GM21367 (cell line): Measurements from ENCODE around the gene CNIH3.
"Not testable (repeated sequence)": the region's sequence is repeated elsewhere in the genome, so short reads cannot be mapped to it uniquely, and the experiment has no call there.

Experiments
- ATAC-seq: cut with Tn5 transposase; IDR thresholded peaks from one replicate; pipeline ENCODE4 v1.9.1; 2021; ENCODE audit not compliant: unreplicated experiment

The CNIH3 gene

DNA sequence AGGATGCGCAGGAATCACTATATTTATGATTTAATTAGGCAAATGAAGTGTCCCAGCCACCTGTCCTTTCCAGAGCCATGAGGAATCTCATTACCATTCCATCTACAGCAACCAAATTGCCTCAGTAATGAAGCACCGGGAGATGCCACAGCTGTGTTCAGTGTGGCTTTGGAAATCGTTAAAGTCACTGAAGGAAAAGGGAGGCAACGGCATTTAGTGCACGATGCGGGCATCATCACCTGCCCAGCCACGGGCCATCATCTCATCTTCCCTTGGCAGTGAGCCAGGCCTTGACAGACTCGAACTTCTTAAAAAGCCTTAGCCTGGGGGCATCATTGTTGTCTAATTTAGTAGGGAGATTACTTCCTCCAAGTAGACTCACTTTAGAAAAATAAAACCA, 67.8 kb downstream of the CNIH3 start:
- ATAC-seq, result no peak

DNA sequence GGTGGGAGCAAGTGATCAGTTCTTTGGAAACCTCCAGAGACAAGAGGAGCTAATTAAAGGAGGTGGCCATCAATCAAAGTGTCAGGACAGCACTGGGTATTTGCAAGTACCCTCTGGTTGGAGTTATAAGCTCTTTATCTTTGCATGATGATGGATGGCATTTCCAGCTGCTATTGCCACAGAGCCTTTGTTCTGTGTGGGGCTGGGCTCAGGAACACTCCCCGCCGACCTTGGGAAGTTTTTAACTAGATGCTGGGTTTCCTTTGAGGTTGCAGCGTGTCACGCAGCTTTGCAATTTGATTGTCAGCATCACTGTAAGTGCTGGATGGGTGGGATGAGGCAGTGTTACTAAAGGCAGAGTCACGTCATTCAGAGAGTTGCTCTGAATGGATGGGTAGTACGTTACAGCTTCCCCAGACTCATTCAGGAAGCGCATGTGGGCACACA, 68.9 kb downstream of the CNIH3 start:
- no peak for ATAC-seq

DNA sequence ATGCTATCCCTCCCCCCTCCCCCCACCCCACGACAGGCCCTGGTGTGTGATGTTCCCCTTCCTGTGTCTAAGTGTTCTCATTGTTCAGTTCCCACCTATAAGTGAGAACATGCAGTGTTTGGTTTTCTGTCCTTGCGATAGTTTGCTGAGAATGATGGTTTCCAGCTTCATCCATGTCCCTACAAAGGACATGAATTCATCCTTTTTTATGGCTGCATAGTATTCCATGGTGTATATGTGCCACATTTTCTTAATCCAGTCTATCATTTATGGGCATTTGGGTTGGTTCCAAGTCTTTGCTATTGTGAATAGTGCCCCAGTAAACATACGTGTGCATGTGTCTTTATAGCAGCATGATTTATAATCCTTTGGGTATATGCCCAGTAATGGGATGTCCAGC, 70.0 kb downstream of the CNIH3 start:
- ATAC-seq, result not testable (repeated sequence)

DNA sequence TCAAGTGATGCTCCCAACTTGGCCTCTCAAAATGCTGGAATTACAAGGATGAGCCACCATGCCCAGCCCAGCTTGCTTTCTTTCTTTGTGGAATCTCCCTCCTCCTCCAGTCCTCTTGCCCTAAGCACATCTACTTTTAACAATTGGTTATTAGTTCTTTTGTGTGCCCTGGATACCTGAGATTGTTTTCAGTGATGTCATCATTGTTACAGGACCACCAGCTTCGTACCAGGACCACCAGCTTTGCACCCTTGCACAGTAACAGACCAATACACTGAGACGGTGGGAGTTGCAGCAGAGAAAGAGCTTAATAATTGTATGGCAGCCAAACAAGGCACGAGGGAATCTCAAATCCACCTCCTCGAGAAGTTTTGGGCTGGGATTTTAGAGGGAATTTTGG, 71.3 kb downstream of the CNIH3 start:
- ATAC-seq, result no peak

DNA sequence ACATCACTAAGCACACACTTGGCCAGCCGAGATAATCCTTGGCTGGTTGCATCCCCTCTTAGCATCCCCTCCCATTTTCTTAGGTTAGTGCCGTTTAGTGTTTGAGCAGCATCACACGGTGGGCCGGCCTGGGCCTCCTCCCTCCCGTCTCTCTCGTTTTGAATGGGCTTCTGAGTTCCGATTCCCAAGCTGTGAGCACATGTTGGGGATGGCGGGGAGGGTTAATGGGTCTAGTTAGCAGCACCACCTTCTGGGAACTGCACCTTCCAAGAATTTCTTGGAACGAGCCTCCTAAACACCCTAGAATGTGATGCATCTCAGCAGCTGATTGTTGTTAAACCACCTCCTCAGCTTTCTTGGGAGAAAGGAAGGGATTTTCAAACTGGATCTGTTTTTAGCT, 73.3 kb downstream of the CNIH3 start:
- ATAC-seq, result no peak

DNA sequence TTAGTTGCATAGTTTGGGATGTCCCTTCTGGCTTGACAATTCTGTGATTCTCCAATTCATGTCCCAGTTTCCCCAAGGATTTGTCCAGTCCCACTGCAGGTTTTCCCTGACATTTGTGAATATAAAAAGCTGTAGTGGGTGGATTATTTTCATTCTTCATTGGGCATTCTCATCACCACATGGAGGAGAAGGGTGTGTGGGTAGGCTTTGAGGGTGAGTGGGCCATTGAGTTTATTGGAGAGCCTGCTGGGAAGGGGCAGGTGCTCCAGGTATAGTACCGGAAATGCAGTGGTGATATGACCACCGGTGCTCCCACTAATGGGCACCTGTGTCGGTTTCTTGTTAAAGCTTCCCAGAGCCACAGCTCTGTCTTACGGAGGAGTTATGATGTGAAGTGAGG, 74.5 kb downstream of the CNIH3 start:
- no peak for ATAC-seq

DNA sequence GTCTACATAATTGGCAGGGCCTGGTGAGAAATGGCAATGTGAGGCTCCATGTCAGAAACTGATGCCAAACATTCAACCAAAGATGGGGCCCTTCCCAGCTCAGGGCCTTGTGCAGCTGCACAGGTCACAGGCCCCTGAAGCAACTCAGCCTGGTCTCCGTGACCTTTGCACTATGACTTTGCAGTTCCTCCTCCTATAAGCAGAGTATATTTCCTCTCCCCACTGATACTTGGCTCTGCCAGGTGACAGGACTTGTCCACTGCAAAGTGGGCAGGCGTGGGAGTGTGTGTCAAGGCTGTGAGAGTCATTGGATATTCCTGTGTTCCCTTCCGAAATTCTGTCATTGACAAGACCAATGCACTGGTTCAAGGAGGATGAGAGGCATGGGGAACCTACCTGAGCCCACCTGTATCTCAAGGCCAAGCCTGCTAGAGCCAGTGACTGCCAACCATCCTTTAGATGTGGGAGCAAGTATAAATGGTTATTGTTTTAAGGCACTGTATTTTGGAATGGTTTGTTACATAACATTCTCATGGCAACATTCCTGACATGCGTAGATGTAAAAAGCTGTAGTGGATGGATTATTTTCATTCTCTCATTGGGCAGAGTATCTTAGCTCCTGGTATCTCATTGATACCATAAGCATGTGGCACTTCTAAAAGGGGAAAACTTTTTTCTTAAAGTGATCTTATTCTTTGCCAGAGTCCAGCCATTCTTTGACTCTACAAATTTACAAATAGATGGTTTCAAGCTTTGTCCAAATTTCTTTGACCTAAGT, 75.2 kb downstream of the CNIH3 start:
- no peak for ATAC-seq

DNA sequence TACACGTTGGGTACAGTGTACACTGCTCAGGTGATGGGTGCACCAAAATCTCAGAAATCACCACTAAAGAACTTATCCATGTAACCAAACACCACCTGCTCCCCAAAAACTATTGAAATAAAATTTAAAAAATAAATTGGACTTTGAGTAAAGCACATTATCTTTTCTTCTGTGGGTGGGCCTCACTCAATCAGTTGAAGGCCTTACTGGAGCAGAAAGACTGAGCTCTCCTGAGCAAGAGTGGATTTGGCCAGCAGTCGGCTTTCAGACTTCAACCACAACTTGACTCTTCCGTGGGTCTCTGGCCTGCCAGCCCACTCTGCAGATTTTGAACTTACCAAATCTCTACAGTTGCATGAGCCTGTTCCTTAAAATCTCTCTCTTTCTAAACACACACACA, 78.9 kb downstream of the CNIH3 start:
- no peak for ATAC-seq

DNA sequence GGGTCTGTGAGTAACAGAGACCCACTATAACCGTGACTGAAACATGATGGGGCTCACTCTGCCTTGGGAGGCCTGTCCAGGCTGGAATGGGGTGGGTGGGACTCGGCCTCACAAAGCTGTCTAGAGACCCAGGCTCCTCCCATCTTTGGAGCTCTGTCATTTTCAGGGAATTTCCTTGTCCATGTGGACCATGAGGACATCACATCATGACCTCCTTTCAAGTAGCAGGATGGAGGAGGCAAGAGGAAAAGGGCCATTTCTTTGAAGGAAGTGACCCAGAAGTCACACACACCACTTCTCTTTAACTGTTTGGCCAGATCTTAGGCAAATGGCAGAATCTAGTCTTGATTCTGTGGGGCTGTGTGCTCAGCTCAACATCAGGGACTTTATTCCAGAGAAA, 79.9 kb downstream of the CNIH3 start:
- no peak for ATAC-seq

DNA sequence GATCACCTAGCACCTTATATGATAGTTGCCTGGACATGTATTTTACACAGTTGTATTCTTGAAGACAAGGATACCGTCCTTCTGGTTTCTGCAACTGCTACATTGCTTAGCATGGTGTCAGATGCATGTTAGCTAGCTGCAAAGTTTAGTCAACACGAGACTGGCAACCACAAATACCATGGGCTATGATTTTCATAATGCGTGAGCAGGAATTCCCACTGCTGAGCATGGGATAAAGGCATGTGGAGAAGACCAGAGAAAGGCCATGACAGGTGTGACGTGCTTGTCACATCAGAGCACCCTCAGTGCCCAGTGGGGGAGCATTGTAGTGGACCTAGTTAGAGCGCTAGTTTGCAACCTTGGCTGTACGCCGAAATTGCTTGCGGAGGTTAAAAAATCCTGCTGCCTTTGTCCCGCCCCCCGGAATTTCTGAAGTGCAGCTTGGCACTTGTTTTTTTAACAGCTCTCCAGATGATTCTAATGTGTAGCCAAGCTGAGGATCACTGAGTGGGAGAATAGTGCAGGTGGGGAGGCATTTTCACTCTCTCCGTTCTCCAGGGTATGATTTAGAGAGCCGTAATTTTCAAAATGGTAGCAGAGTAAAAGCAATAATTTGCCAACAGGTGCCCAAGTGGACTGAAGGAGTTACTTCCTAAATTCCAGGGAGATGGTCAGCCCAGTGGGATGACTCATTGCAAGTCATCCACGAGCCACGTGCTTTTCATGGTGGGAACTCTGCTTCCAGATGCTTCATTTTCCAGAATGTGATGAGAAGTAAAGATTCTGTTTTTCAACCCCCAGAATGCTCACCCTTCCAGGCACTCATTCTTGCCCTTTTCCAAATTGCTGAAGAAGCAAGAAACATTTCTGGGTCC, 81.0 kb downstream of the CNIH3 start:
- ATAC-seq, result no peak

DNA sequence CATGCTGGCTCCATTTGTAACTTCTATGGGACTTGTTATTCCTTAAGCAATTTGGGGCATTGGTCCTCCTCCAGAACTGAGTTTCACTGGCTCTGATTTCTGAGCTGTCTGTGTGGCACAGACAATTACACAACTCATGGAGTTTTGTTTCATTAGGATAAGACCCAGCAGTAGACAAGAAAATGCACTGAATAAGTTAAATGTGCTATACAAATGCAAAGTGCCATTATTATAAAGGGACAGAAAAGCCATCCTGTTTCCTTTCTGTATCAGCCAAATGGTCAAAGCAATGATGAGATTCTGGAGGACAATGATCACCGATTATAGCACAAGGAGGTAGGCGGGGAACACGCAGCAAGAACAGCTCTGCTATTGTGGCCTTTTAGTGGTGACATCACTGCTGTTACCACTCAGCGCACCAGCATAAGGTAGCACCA, 81.9 kb downstream of the CNIH3 start:
- ATAC-seq, result no peak

DNA sequence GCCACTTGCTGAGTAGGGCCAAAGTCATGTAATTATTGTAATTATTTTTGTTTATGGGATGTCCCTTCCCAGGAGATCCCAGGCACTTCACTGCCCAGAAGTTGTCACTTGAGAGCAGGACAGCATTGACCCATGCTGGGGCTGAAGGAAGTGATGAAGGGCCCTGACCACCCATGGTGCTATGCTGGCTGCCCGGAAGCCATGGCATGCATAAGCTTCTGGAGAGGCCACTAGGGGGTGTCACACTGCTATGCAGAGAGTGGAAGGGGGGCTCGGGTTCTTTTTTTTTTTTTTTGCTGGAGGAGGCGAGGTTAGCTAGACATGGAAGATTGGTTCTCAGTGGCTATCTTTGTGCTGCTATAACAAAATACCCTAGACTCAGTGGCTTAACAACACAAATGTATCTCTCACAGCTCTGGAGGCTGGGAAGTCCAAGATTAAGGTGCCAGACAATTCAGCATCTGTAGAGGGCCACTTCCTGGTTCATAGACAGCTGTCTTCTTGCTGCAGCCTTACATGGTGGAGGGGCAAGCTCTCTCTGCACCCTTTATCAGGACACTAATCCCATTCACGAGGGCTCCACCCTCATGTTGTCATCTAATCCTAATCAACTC, 84.9 kb downstream of the CNIH3 start:
- peak; percentile 84 for ATAC-seq

DNA sequence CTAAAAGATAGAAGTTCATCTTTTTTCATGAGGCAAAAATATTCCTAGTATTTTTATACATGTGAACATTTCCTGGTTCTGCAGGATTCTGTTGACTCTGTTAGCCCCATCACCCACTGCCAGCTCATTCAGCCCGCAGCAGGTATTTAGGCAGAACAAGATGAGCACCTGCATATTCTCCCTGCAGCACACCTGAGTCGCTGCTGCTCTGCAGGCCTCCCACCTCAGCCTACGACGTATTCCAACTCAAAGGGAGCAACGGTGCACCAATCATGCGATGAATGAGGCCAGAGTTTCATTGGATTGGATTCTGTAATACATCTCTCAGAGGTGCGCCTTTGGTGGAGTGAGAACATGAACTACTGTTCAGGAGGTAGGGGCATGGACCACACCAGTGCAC, 87.6 kb downstream of the CNIH3 start:
- no peak for ATAC-seq

DNA sequence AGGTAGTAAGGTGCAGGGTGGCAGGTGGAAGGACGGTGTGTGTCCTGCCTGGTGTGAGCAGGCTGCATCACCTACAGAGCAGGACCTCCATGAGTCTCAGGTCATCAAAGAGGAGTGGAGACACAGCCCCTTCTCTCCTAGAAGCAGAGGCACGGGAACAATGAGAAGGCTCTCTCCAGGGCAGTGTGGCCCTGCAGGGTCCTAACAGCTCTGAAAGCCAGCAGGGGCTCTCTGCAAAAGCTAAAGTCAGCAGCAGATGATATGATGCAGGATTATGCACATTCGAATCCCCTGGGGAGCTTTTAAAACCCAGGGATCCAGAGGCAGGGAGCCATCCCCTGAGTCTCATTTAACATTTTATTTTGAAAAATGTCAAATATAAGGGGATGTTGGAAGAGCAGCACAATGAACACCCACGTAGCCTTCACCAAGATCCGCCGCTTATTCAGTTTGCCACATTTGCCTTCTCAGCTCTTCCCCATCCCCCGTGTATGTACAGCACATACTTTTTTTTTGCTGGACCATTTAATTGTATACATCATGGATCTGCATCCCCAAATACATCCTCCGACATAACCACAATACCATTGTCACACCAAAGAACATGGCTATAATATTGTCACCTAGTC, 88.1 kb downstream of the CNIH3 start:
- no peak for ATAC-seq

DNA sequence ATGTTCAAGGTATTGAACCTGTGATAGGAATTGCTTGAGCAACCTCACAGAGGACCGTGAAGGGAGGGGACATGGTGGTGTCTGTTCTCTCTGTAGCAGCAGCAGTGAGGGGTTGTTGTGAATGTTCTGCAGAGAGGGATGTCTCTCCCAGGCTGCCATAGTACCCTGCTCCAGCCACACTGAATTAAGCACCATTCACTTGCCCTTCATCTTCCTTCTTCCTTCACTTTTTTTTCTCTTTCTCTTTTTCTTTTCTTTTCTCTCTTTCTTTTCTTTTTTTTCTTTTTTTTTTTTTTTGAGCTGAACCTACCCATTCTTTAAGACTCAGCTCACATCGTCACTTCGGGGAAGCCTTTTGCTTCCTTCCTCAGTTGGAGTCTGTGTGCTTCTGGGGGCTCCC, 89.5 kb downstream of the CNIH3 start:
- no peak for ATAC-seq

DNA sequence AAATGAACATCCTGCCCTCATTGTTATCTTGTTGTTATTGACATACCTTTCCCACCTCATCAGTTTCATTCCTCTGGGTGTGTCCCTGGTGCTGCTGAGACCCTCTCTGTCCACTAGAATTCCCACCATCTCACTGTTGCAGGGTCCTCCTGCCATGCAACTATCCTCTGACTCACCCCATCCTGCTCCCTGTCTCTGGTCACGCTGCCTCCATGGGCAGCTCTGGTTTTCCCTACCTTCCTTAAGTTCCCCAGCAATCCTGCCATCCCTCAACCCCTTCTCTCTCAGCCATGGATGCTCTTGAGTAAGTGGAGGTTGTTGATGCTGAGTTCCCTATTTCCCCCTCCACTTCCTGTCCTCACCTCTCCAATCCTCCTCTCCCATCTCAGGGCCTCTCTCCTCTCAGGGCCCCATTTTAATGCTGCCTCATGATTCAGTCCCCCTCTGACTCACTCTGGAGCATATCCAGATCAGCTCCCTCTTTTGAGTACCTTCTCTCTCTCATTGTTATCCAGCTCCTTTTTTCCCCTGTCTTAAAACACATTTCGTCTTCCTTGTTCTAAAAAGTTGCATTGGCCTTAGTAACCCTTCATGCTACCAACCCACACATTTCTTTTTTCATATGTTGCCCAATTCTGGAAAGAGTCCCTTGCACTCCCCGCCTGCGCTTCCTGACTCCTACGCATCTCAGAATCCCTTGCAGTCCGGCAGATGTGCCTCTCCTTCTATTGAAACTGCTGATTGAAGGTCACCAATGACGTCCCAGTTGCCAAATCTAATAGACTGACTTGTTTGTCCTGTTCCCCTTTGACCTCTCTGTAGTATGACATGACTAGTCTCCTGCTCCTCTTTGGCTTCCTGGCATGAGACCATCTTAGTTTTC, 92.0 kb downstream of the CNIH3 start:
- no peak for ATAC-seq

DNA sequence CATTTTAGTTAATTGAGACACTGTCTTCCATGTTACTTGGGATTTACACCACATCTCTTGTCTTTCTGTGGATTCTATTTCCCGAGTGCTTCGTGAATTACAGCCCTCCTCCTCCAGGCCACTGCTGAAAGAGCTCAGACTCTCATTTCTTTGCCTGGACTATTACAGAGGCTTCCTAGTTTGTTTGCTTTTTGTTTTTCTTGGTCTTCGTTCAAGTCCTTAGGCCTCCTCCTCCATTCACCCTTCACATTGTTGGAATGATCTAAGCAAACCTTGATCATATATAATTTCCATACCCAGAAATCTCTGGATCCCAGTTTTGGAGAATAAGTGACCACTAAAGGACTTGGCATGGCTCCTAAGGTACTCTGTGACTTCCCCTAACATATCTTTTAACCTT, 94.1 kb downstream of the CNIH3 start:
- ATAC-seq, result no peak

DNA sequence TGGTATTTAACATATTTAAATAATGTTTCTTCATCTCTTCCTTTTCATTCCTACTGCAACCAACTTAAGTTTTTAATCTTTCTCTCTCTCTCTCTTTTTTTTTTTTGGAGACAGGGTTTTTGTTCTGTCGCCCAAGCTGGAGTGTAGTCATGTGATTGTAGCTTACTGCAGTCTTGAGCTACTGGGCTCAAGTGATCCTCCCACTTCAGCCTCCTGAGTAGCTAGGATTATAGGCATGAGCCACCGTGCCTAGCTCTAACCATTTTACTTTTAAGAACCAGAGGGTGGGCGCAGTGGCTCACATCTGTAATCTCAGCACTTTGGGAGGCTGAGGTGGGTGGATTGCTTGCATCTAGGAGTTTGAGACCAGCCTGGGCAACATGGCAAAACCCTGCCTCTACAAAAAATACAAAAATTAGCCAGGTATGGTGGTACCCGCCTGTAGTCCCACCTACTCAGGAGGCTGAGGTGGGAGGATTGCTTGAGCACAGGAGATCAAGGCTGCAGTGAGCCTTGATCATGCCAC, 95.2 kb downstream of the CNIH3 start:
- ATAC-seq, result not testable (repeated sequence)

DNA sequence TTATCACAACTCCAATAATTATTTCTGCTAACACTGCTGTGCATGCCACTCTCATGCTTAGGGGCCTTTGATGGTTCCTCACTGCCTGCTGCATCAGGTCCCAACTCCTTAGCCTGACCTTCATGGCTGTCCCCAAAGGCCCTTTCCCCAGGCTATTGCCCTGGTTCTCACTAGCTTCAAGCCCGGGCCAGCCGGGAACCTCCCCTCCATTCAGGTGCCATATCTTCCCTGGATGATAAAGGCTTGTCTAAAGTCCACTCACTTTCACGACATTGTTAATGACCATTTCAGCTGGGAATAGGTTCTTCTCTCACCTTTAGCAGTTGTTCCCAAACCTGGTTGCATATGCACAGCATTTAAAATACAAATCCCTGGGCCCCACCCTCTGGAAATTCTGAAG, 95.8 kb downstream of the CNIH3 start:
- no peak for ATAC-seq

DNA sequence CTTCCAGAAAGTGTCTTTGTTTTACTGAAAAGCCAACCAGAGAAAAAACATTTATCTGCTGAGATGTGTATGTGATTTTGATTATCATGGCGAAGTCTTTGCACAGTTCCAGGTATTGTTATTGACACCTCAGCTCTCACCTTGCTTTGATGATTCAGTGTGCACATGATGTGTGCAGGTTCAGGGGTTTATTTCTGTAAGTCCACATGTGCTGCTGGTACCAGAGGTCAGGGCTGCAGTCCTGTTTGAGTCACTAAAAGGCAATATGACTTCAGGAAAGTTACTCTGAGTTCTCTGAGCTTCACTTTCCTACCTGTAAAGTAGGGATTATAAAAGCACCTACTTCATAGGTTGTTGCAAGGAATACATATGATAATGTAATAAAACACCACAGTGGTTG, 97.1 kb downstream of the CNIH3 start:
- ATAC-seq, result no peak
